ENCODE results near the gene ITPKB. TPM values are rescaled to one million over a fixed set of nuclear protein-coding genes. Genes with fewer than 3 reads are reported as not detected.
A peak's percentile ranks its signal among the peaks of the same experiment; 100 is the strongest.

Gene ITPKB
- total RNA-seq, 2 experiments from 2014 or later: 43.6 to 44.4 TPM

- peak overlapping the region; percentile 80 for H3K27ac Mint-ChIP-seq
- peaks cover 78% of the 10 kb centered on the region for H3K4me1 Mint-ChIP-seq
- no peaks in the 10 kb centered on the region for H3K27me3 Mint-ChIP-seq
- H3K36me3 Mint-ChIP-seq (ENCODE audit: low read depth): peaks cover 31% of the 10 kb centered on the region
- peak; percentile 87 for DNase-seq
- no peaks in the 10 kb centered on the region for H3K9me3 Mint-ChIP-seq
- POLR2A ChIA-PET: interaction anchor here (0.6 to 10.4 kb wide), 7 partner anchors 12 to 55 kb away, joined by 3 to 113 read pairs (median 4); no protein-coding TSS in a partner anchor
- CTCF ChIA-PET: interaction anchor here (0.8 to 1.4 kb wide), 3 partner anchors 11 to 37 kb away, joined by 3 to 5 read pairs (median 4); no protein-coding TSS in a partner anchor
- H3K4me3 Mint-ChIP-seq: peak overlapping the region; percentile 54
Measured at GRCh38 chr1:226674892-226675714, 64.0 kb downstream of the ITPKB start.

- POLR2A ChIA-PET: interaction anchor here (1.5 to 1.8 kb wide), 2 partner anchors 10 to 15 kb away, joined by 5 to 6 read pairs; no protein-coding TSS in a partner anchor
Measured at GRCh38 chr1:226672339-226672762, 66.7 kb downstream of the ITPKB start.

GRCh38 chr1:226671277-226671676 lies 67.8 kb downstream of the ITPKB start:
- Mint-ChIP-seq H3K36me3 (ENCODE audit: low read depth) (peaks cover 36% of the 10 kb centered on the region), H3K4me3 (no peak overlapping the region), H3K4me1 (peaks cover 56% of the 10 kb centered on the region), H3K9me3 (no peaks in the 10 kb centered on the region), H3K27me3 (no peaks in the 10 kb centered on the region), H3K27ac (no peak overlapping the region)
- ChIA-PET CTCF (interaction anchor here (0.6 kb wide), 1 partner anchor 155 kb away, joined by 3 read pairs; no protein-coding TSS in a partner anchor), POLR2A (interaction anchor here (1.5 to 1.8 kb wide), 2 partner anchors 9 to 16 kb away, joined by 5 to 6 read pairs; no protein-coding TSS in a partner anchor)
- DNase-seq: no peak

More at GRCh38 chr1:226672339-226672762, 66.7 kb downstream of the ITPKB start:
- no peak for DNase-seq
- Mint-ChIP-seq H3K4me1 (peaks cover 57% of the 10 kb centered on the region), H3K4me3 (no peak overlapping the region), H3K27me3 (no peaks in the 10 kb centered on the region), H3K27ac (no peak overlapping the region), H3K9me3 (no peaks in the 10 kb centered on the region), H3K36me3 (ENCODE audit: low read depth) (peaks cover 31% of the 10 kb centered on the region)
- CTCF ChIA-PET: no interaction called here

- Mint-ChIP-seq H3K4me3 (no peak overlapping the region), H3K27ac (no peak overlapping the region), H3K9me3 (no peaks in the 10 kb centered on the region), H3K4me1 (peaks cover 52% of the 10 kb centered on the region), H3K27me3 (no peaks in the 10 kb centered on the region), H3K36me3 (ENCODE audit: low read depth) (peaks cover 39% of the 10 kb centered on the region)
- POLR2A ChIA-PET: no interaction called here
- CTCF ChIA-PET: interaction anchor here (0.7 kb wide), 1 partner anchor 61 kb away, joined by 5 read pairs; no protein-coding TSS in a partner anchor
- no peak for DNase-seq
Measured at GRCh38 chr1:226670073-226670472, 69.0 kb downstream of the ITPKB start.

GRCh38 chr1:226668173-226668560 lies 70.9 kb downstream of the ITPKB start:
- Mint-ChIP-seq H3K27me3 (no peaks in the 10 kb centered on the region), H3K27ac (no peak overlapping the region), H3K36me3 (ENCODE audit: low read depth) (peaks cover 35% of the 10 kb centered on the region), H3K9me3 (no peaks in the 10 kb centered on the region), H3K4me1 (peaks cover 57% of the 10 kb centered on the region), H3K4me3 (no peak overlapping the region)
- DNase-seq: no peak
- ChIA-PET CTCF (interaction anchor here (1.1 to 1.2 kb wide), 3 partner anchors 8 to 33 kb away, joined by 3 to 5 read pairs (median 3); no protein-coding TSS in a partner anchor), POLR2A (interaction anchor here (0.7 to 1.1 kb wide), 4 partner anchors 14 to 56 kb away, joined by 3 to 4 read pairs (median 3); no protein-coding TSS in a partner anchor)

GRCh38 chr1:226666692-226667091 lies 72.4 kb downstream of the ITPKB start:
- CTCF ChIA-PET: no interaction called here
- H3K27ac Mint-ChIP-seq: no peak overlapping the region
- no peaks in the 10 kb centered on the region for H3K27me3 Mint-ChIP-seq
- no peaks in the 10 kb centered on the region for H3K9me3 Mint-ChIP-seq
- peaks cover 62% of the 10 kb centered on the region for H3K4me1 Mint-ChIP-seq
- H3K4me3 Mint-ChIP-seq: no peak overlapping the region
- no peak for DNase-seq
- POLR2A ChIA-PET: interaction anchor here (8.5 kb wide), 1 partner anchor 11 kb away, joined by 113 read pairs; no protein-coding TSS in a partner anchor
- peaks cover 25% of the 10 kb centered on the region for H3K36me3 Mint-ChIP-seq (ENCODE audit: low read depth)

GRCh38 chr1:226666164-226666506 lies 72.9 kb downstream of the ITPKB start:
- H3K9me3 Mint-ChIP-seq: no peaks in the 10 kb centered on the region
- no peaks in the 10 kb centered on the region for H3K27me3 Mint-ChIP-seq
- DNase-seq: no peak
- peaks cover 20% of the 10 kb centered on the region for H3K36me3 Mint-ChIP-seq (ENCODE audit: low read depth)
- ChIA-PET POLR2A (interaction anchor here (0.9 to 8.5 kb wide), 2 partner anchors 12 to 216 kb away, joined by 3 to 113 read pairs; no protein-coding TSS in a partner anchor), CTCF (no interaction called here)
- peaks cover 64% of the 10 kb centered on the region for H3K4me1 Mint-ChIP-seq
- H3K27ac Mint-ChIP-seq: no peak overlapping the region
- no peak overlapping the region for H3K4me3 Mint-ChIP-seq

- H3K4me3 Mint-ChIP-seq: no peak overlapping the region
- POLR2A ChIA-PET: interaction anchor here (0.9 to 8.5 kb wide), 2 partner anchors 12 to 216 kb away, joined by 3 to 113 read pairs; no protein-coding TSS in a partner anchor
- CTCF ChIA-PET: no interaction called here
- no peak for DNase-seq
- peaks cover 23% of the 10 kb centered on the region for H3K36me3 Mint-ChIP-seq (ENCODE audit: low read depth)
- H3K27me3 Mint-ChIP-seq: no peaks in the 10 kb centered on the region
- H3K9me3 Mint-ChIP-seq: no peaks in the 10 kb centered on the region
- H3K27ac Mint-ChIP-seq: peak overlapping the region; percentile 29
- peaks cover 69% of the 10 kb centered on the region for H3K4me1 Mint-ChIP-seq
Measured at GRCh38 chr1:226665505-226666163, 73.4 kb downstream of the ITPKB start.

GRCh38 chr1:226664413-226665101 lies 74.5 kb downstream of the ITPKB start:
- no peaks in the 10 kb centered on the region for H3K9me3 Mint-ChIP-seq
- no peak for DNase-seq
- no peak overlapping the region for H3K4me3 Mint-ChIP-seq
- ChIA-PET POLR2A (interaction anchor here (1.2 to 8.5 kb wide), 4 partner anchors 11 to 38 kb away, joined by 4 to 113 read pairs (median 29); no protein-coding TSS in a partner anchor), CTCF (interaction anchor here (0.6 to 0.9 kb wide), 3 partner anchors 10 to 12 kb away, joined by 3 read pairs; no protein-coding TSS in a partner anchor)
- H3K4me1 Mint-ChIP-seq: peaks cover 79% of the 10 kb centered on the region
- peaks cover 26% of the 10 kb centered on the region for H3K36me3 Mint-ChIP-seq (ENCODE audit: low read depth)
- peak overlapping the region; percentile 92 for H3K27ac Mint-ChIP-seq
- H3K27me3 Mint-ChIP-seq: no peaks in the 10 kb centered on the region

- peaks cover 82% of the 10 kb centered on the region for H3K4me1 Mint-ChIP-seq
- ChIA-PET POLR2A (interaction anchor here (0.8 to 8.5 kb wide), 11 partner anchors 8 to 276 kb away, joined by 3 to 113 read pairs (median 6); no protein-coding TSS in a partner anchor), CTCF (interaction anchor here (0.8 to 2.8 kb wide), 12 partner anchors 10 to 165 kb away, joined by 3 to 12 read pairs (median 6); no protein-coding TSS in a partner anchor)
- H3K4me3 Mint-ChIP-seq: peak overlapping the region; percentile 57
- H3K27me3 Mint-ChIP-seq: no peaks in the 10 kb centered on the region
- H3K36me3 Mint-ChIP-seq (ENCODE audit: low read depth): peaks cover 22% of the 10 kb centered on the region
- peak overlapping the region; percentile 92 for H3K27ac Mint-ChIP-seq
- H3K9me3 Mint-ChIP-seq: no peaks in the 10 kb centered on the region
- no peak for DNase-seq
Measured at GRCh38 chr1:226663327-226663704, 75.8 kb downstream of the ITPKB start.

- CTCF ChIA-PET: interaction anchor here (0.7 to 2.8 kb wide), 20 partner anchors 9 to 598 kb away, joined by 3 to 12 read pairs (median 5); partner anchors contain the start of gene PARP1
- POLR2A ChIA-PET: interaction anchor here (0.8 to 8.5 kb wide), 17 partner anchors 9 to 278 kb away, joined by 3 to 113 read pairs (median 5); partner anchors contain the start of gene COQ8A
- Mint-ChIP-seq H3K27ac (peak overlapping the region; percentile 92), H3K4me1 (peaks cover 86% of the 10 kb centered on the region), H3K27me3 (no peaks in the 10 kb centered on the region), H3K36me3 (ENCODE audit: low read depth) (peaks cover 22% of the 10 kb centered on the region), H3K4me3 (peak overlapping the region; percentile 57), H3K9me3 (no peaks in the 10 kb centered on the region)
- DNase-seq: peak; percentile 89
Measured at GRCh38 chr1:226662642-226663326, 76.3 kb downstream of the ITPKB start.
